Activated CD4-positive, alpha-beta T cell treated with anti-CD3 and anti-CD28 coated beads, Interleukin-2, amount 50 U/mL, for 4 hours (primary cell): Measurements from ENCODE around the gene ITPK1.

Experiments used
- DNase-seq, 2 experiments: peaks; one replicate each; pipeline ENCODE4 v3.0.0-alpha.2; 2020

Gene ITPK1

DNA sequence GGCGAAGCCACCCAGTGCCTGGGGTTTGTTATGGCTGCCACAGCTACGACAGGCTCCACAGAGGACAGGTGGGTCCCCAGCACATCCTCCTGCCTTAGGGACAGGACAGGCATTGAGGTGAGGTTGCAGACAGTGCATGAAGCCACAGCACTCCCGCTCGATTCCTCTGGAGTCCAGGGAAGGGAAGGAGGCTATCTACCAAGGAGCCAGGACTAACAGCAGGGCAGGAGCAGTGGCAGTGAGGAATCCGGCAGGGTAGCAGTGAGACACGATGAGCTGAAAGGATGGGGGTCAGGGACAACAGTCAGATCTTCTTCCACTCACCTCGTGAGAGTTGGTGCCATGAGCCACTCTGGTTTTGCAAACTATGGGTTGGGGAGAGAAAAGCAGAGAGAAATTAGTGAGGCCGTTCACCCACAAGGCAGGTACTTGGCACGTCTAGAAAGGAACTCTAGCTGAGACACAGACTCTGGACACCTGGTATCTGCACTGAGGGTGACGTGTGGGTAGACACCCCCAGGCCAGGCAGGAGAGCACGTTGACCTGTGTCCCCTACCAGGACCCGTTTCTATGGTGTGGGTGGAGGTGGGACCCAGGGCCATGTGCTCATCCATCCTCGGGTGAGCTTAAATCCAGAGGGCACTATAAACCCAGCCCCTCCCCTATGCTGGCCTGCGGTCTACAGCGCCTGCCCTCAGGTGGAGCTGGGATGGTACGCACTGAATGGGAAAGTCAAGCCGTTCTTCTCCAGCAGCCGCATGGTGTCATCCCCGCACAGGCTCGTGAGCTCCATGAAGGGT, 153.5 kb downstream of the ITPK1 start:
- DNase-seq: no peak

DNA sequence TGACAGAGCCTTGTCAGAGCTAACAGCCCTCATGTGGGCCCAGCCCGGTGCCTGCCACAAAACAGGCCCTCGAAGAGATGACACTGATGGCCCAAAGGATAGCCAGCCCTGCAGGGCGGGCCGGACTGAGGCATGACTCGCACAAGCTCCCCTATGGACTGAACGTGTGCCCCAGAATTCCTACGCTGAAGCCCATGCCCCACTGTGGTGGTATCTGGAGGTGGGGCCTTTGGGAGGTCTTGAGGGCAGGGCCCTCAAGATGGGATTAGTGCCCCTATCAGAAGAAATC, 154.2 kb downstream of the ITPK1 start:
- DNase-seq: no peak

DNA sequence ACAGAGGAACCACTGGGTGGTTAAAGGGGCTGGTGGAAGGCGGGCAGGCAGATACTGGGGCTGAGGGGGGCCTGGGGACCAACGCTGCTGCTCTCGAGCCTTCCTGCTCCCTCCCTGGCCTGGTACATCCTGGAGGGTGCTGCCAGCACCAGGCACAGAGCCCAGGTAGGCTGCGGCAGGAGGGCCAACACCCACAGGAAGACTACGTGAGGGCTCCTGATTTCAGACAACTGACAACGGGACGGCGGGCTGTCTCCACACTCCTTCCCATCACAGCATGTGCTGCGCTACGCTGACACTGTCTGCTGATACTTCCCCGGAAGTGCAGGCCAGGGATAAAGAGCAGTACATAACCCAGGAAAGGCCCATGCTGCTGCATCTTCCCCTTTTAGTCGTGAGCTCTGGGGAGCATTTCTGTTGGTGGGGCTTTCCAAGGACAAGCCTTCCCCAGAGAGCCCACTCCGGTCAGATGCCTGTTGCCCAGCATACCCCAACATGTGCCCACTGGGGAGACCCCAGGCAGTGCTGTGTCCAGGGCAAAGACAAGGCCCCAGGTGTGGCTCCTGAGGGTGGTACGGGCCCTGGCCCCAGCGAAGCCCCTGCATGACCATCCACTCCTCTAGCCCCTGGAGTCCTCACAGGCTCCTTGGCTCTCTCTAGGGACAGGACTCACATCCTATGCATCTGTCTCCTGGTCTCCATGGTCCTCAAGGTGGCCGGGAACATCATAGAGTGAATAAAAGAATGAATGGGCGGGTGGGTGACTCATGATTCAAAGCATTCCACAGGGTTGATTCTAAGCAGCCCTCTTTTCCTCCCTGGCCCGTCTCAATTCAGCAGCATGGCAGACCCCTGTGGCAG, 154.8 kb downstream of the ITPK1 start:
- DNase-seq: no peak

DNA sequence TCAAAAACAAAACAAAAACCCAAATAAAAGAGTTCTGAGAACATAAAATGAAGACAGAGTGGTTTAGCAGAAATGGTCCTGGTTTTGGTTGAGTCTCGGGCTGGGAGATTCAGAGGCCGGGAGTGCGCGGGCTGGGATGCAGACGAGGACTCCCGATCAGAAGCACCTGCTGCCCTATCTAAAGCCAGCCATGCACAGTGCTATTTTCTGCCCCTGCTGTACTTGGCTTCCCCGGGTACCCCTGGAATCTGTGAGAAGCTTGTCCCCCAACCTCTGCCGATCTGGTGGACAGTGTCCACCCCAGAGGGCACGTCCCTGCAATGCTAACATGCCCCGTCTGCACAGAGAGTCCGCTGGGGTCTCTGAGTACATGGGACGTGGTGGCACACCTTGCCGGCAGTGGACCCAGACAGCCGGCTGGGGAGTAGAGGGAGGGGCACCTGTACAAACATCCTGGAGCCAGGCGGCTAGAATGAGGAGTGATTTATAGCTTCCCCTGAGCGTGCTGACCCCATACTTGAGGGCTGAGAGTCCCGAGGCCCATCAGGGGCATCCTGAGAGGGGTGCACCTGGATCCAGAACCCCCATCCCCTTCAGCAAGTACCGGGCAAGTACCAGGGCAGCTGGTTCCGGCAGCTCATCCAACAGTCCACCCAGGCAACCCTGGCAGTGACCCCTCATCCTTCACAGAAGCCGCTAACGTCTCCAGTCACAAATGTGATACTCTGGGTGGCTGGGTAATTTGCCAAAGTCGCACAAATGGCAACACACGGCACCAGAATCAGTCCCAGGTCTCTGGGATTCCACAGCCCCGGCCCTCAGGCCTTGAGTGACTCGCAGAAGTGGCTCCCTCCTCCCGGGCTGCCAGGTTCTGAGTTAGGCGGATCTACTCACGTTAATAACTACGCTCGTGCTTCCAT, 155.7 kb downstream of the ITPK1 start:
- DNase-seq: no peak

DNA sequence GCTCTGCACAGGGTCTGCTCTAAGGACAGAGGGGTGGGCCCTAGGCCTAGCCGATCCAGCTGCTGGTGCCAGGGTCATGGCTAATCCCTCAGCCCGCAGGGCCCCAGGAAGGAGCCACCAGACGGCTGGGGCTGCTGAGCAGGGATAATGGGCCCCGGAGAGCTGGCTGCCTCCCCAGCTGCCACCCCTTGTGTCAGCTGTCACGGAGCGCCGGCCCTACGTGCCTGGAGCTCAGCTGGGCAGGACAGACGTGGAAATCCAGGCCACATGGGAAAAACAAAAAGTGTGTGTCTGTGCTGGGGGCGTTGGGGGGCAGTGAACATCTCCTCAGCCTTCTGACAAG, 156.6 kb downstream of the ITPK1 start:
- no peak for DNase-seq

DNA sequence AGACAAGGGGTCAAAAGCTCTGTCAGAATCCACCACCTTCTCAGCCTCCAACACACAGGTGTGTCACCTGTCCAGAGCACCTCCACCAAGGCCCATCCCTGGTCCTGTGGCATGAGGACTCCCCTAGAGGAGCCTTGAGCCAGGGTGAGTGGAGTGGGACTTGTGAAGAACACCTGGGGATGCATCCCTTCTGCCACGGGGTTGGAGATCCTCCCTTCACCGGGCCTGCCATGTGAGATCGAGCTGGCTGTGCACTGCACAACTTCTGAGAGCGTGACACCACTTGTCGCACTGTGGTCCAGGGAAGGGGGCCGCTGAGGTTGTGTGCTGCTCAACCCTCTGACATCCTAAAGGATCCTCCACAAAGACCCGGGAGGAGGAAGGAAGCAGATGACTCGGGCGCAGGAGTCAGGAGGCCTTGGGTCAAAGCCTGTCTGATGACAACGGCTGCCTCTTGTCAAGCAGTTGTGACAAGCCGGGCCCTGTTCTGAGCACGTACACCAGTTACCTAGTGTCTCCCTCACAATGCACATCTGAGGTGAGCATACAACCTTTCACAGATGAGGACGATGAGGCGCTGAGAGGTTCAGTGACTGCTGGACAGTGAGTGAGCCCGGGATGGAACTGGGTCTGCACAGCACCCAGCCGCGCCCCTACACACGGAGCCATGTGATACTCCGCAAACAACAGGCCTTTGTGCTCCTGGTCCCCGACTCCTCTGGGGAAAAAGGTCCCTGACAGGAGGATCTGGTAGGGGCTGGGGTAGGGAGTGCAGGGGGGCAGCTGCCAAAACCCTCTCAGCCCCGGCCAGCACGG, 157.1 kb downstream of the ITPK1 start:
- no peak for DNase-seq

DNA sequence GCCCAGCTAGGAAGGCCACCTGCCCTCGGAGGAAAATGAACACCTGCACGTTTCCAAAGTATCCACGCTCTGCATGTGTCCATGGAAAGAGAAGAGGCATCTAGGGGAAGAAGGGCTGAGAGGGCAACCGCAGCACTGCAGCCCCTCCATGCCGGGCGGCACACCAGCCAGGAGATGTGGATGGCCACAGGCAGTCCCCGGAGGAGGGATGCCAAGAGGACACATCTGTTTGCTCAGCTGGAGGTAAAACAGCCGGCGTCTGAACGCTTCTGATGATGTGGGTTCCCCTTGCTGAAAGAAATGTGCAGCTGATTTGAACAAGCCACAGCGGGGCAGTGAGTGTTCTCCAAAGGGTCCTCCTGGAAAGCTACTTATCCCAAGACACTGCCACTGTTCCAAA, 158.8 kb downstream of the ITPK1 start:
- no peak for DNase-seq

DNA sequence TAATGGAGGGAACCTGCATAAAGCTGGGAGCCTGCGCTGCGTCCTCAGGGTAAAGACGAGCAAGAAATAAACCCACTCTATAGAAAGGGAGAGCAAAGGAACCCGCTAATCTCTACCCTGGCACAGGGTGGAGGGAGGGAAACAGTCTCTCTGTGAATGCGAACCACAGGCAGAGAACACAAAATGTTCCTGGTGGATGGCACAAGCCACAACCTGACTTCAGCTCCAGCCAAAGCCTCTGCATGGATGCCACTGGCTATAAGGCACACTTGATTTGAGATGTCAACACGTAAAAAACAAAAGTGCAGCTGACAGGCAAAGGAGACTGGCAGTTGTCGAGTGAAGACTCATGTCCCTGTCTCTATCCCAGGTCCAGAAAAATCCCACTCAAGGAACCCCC, 160.3 kb downstream of the ITPK1 start:
- DNase-seq: no peak

DNA sequence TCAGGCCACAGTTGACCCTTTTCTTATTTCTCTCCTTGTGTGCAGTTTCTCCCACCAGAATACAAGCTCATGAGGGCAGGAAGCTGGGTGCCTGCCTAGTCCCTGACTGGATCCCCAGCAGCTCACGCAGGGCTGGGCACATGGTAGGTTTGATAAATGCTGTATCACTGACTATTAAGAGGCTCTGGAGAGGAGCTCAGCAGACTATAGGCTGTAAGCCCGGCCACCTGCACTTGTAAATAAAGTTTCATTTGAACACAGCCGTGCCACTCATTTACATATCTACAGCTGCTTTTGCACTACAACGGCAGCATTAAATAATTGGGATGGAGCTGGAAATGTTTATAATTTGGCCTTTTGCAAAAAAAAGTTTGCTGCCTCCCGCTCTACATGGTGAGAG, 160.8 kb downstream of the ITPK1 start:
- no peak for DNase-seq

DNA sequence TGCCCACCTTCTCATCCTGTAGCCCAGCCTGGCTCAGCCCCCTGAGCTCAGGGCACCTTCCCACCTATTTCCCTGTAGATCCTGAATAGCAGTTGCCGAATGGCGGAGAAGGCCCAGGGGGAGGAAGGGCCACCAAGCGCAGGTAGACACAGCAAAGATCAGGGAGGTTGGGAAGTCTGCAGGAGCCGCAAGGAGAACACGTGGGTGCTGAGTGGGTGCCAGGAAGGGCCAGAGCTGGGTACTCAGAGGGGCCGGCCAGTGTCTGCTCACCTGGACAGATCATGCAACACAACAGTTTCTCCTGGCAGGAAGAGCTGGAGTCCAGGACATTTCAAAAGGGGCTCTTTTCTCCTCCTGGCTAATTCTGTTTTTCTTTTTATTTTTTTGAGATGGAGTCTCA, 162.2 kb downstream of the ITPK1 start:
- no peak for DNase-seq

DNA sequence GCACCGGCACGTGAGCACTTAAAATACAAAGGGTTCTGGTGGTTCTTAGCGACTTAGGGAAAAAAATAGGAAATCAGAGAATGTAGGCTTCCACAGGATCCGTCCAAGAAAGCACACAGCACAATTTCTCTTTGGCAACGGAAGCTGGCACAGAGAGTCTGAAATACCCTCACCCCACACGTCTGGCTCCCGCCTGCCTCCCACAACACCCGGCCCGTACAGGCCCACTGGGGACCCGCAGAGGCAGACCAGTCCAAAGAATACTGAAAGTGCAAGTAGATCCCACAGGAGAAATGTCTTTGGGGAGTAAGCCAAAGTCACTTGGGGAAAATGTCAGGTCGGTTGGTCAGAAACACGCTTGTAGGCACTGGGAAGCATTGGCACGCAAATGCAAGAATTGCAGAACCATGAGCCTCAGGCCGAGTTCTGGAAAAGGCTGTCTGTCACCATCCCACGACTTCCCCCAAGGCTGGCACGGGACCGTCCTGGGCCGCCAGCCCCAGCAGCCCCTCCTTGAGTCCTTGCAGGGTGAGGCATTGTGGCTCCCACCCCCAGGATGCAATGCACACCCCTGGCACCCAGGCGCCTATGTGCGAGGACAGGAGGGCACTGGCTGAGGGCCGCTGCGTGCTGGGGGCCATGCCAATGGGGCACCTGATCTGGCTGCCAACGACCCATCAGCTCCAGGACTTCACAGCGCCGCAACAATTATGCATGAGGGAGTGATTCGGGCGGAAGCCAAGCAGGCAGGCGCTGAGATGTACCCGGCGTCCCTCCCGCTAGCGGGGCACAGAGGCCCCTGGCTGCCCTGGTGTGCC, 163.0 kb downstream of the ITPK1 start:
- DNase-seq: no peak

DNA sequence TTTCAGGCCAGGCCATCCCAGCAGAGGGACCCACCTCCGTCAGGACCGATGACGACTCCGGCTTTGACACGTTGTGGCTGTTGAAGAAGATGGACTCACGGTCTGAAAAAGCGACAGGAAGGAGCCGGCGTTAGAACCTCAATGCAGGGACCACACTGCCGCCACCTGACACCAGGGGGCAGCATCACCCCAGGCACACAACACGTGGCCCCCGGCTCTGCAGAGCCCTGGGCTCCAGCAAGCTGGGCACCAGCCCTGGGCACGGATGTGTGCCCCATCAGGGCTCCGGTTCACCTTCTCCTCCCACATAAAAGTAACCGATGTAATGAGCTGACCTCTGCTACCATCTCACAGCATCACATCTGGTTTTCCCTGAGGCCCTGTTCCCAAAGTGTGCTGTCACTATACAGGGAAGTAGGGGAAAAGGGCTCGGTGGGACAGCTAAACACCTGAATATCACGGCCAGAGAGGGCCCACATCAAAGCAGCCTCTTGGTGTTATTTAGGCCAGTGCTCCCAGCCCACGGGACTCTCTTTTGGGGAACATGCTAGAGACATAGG, 163.7 kb downstream of the ITPK1 start:
- DNase-seq: peak; percentile 73 to 76

DNA sequence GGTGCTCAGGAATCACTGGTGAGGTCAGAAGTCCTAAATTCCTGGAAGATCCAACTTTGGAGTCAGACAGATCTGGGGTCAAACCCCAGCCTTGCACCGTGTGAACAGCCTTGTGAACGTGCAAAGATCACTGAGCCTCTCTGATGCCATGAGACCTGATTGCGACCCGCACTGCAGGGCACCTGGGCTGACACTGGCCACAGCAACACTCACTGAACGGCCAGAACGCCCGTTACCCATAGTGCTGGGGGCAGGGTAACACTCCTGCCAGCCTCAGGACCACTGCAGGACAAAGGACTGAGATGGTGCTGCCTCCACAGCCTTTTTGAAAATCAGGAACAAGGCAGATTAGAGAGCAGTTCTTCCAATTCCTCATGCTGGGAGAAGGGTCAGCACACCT, 164.5 kb downstream of the ITPK1 start:
- no peak for DNase-seq

DNA sequence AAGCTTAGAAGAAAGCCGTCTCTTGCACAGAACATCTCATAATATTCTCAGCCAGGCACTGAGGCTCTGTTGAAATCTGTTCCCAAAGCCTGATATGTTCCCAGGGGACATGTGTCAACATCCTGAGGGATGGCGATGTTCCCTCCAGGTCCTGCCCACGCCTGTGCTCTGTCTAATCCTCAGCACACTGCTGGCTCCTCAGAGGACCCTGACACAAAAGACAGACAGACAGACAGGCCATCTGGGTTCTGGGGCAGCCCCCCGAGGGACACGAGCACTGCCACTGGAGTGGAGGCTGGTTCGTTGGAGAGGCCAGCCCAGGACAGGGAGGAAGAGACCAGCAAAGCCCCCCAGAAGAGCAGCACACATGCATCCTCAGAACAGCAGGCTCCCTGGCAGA, 165.0 kb downstream of the ITPK1 start:
- DNase-seq: no peak

DNA sequence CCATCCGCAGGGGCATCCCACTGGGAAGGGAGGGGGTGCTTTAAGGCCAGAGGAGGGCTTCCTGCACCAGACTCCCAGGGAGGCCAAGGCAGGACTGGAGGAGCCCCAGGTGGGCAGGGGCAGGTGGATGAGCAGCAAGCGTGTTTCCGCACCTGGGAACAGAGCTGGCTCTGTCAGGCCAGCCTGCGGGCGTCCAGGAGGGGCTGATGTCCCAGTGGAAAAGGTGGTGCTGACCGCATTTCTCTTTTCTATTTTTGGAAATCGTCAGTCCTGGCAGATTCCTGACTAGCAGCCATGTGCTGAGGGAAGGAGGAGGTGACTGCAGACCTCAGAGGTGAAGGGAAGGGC, 165.6 kb downstream of the ITPK1 start:
- no peak for DNase-seq

DNA sequence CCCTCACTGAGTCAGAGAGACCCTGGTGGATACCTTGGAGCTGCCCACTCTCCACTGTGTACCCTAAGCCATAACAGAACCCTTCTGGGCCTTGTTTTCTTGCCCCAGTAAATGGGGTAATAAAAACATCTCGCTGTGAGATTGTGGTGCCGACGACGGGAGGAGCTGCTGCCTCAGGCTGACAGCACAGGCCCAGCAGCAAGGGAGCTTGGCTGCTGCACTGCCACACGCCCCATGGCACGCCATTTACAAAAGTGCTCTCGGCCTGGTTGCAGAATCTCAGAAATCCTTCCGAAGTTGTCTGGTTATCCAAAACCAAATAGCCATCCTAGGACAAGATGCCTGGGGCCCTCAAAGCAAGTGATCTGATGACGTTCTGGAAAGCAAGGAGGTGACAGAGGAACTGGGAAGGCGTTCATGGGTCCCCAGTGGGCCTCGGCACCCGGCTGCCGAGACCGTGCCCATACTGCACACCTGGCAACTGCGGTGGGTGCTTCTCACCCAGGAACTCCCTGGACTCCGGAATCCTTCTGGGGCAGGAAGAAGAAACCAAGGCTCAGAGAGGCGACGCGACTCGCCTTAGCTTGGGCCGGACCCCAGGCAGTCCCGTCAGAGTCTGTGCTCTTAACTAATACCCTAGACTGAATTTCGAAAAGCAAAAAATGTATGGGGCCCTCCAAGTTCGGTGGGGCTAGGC, 166.1 kb downstream of the ITPK1 start:
- no peak for DNase-seq

DNA sequence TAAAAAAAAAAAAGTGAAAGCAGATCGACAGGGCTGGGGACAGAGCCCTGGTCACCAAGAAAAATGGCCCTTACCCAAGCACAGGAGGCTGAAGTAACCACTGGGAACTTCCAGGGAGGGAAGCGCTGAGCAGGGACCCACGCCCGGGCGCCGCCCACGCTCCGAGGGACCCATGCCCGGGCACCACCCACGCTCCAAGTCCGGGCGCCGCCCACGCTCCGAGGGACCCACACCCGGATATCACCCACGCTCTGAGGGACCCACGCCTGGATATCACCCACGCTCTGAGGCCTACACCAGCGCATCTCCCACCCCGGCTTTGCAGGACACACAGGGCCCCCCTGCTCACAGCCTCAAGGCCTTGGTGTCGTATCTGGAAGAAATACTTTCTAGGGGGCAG, 167.1 kb downstream of the ITPK1 start:
- DNase-seq: no peak

DNA sequence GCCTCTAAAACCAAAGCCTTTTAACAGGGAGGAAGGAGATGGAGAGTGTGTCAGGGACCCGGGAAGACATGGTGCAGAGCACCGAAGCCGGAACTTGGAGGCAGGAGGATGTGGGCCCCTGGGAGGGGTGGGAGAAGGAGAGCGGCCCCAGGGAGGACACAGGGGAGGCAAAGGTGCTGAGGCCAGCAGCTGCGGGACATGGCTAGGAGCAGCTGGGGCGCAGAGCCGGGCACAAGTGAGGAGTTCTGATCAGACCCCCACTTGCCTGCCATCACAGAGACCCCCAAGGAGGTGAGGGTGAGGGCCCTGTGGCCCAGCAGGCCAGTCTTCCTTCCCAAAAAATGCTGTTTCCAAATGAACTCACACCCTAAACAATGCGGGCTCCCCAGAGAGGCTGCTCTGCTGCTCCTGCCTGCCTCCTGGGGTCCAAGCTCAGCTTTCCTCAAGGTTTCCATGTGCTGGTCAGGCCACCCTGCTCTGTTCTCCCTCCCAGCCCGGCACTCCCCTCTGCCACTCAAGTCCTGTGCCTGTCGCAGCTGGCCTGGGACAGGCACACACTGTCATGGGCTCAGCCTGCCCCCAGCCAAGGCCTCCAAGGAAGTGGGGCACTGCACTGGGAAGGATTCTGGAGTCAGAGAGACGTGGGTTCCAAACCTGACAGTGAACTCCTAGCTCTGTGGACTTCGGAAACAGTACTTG, 168.7 kb downstream of the ITPK1 start:
- DNase-seq: no peak

DNA sequence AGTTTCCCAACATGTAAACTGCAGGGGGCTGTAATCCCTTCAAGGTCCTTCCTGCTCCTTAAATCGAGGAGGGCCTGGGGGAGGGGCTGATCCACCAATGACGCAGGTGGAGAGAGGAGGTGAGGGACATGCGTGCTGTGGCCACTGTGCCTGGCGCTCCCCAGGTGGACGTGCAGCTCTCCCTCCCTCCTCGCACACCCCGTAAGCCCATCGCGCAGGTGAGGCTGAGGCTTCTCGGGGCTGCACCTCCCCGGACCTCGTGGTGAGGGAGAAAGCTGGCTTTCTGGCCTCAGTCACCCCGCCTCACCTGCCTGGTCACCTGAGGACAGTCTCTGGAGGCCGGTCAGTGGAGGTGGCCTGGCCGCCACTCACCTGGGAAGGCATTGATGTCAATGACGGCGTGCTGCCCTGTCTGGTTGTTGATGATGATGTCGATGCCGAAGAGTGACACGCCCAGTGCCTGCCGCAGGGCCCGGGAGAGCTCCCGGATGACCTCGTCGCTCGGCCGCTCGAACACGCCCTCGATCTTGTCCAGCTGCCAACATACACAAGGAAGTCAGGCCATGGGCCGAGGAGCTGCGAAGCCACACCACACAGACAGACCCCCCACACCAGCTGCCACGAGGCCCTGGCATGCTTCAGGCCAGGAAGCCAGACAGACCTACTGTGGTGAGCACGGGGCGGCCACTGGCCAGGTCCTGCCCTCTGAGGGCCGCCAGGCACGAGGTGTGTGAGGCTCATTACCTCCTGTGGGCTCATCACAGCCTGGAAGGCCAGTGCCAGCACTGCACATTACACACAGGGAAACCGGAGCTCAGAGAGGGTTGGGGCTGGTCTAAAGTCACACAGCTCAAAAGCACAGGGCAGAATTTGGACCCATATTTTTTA, 169.5 kb downstream of the ITPK1 start:
- no peak for DNase-seq
